HEK293T (cell line): ENCODE measurements around the gene CPSF4L.

Source experiments
- CTCF ChIA-PET: fragments of 350-600 bp; formaldehyde crosslinking; extraction: SDS; loops from one replicate; lab custom pipeline; 2021; ENCODE audit warnings: antibody characterized with exemption, inconsistent platforms; lab: Yijun Ruan, JAX
- POLR2A ChIA-PET: fragments of 350-600 bp; formaldehyde crosslinking; extraction: SDS; loops from one replicate; lab custom pipeline; 2020; ENCODE audit warnings: antibody characterized with exemption, inconsistent platforms; lab: Yijun Ruan, JAX
- DNase-seq: peaks from one replicate; pipeline ENCODE4 v3.0.0; 2012; ENCODE audit warnings: mixed read lengths; ENCODE audit errors: extremely low spot score
- ARNT ChIP-seq: fragments of 450-650 bp; IDR thresholded peaks from 2 replicates; pipeline ENCODE4 v1.6.1; 2017; ENCODE audit warnings: mild to moderate bottlenecking
- BHLHE40 ChIP-seq: fragments of 450-650 bp; IDR thresholded peaks from 2 replicates; pipeline ENCODE4 v1.6.1; 2016; ENCODE audit warnings: mild to moderate bottlenecking, moderate library complexity, borderline replicate concordance
- CTBP1 ChIP-seq: fragments of 450-650 bp; IDR thresholded peaks from 2 replicates; pipeline ENCODE4 v1.6.1; 2016; ENCODE audit warnings: borderline replicate concordance
- ELF4 ChIP-seq: fragments of 450-650 bp; IDR thresholded peaks from 2 replicates; pipeline ENCODE4 v1.6.1; 2017; ENCODE audit warnings: antibody characterized with exemption
- FOXA1 ChIP-seq: fragments of 450-650 bp; IDR thresholded peaks from 2 replicates; pipeline ENCODE4 v1.6.1; 2016; ENCODE audit warnings: mild to moderate bottlenecking
- FOXK2 ChIP-seq: fragments of 450-650 bp; IDR thresholded peaks from 2 replicates; pipeline ENCODE4 v1.6.1; 2016; ENCODE audit warnings: mild to moderate bottlenecking
- FOXM1 ChIP-seq: fragments of 450-650 bp; IDR thresholded peaks from 2 replicates; pipeline ENCODE4 v1.6.1; 2017; ENCODE audit warnings: mild to moderate bottlenecking, borderline replicate concordance
- HDGF ChIP-seq: fragments of 450-650 bp; IDR thresholded peaks from 2 replicates; pipeline ENCODE4 v1.6.1; 2017; ENCODE audit warnings: antibody characterized with exemption, borderline replicate concordance
- L3MBTL2 ChIP-seq: fragments of 450-650 bp; conservative IDR thresholded peaks from 2 replicates; pipeline ENCODE4 v1.6.1; 2016; ENCODE audit warnings: mild to moderate bottlenecking
- LEF1 ChIP-seq: fragments of 450-650 bp; IDR thresholded peaks from 2 replicates; pipeline ENCODE4 v1.6.1; 2017; ENCODE audit warnings: mild to moderate bottlenecking, borderline replicate concordance
- NFRKB ChIP-seq: fragments of 450-650 bp; IDR thresholded peaks from 2 replicates; pipeline ENCODE4 v1.6.1; 2016; ENCODE audit warnings: mild to moderate bottlenecking, moderate library complexity
- SP1 ChIP-seq: fragments of 450-650 bp; IDR thresholded peaks from 2 replicates; pipeline ENCODE4 v1.6.1; 2017
- SUZ12 ChIP-seq: fragments of 450-650 bp; IDR thresholded peaks from 2 replicates; pipeline ENCODE4 v1.6.1; 2016; ENCODE audit warnings: mild to moderate bottlenecking
- TARDBP ChIP-seq: fragments of 450-650 bp; IDR thresholded peaks from 2 replicates; pipeline ENCODE4 v1.6.1; 2016
- ZNF384 ChIP-seq: fragments of 450-650 bp; IDR thresholded peaks from 2 replicates; pipeline ENCODE4 v1.6.1; 2016
- TF ChIP-seq, protein P1 (sequence below): fragments of 450-650 bp; IDR thresholded peaks from 2 replicates; pipeline ENCODE4 v1.6.1; 2016

The CPSF4L gene

DNA sequence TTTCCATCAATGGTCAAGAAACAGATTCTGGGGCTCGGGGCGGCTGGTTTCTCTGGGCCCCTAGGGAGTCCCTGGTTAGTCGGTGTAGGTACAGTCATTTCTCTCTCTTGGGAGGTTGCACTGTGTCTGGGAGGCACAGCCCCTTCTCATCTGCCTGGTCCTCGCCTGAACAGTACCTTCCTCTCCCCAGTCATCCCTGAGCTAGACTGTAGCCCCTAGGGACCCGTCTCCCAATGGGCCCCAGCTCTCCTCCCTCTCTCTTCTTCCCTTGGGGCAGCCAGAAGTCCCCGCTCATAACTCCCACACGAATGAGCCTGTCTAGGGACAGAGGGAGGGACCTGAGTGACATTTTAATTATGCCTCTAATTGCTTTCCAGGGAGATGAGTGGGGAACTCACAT, 20.2 kb upstream of the CPSF4L start:
- no peak for DNase-seq
- TF ChIP-seq SUZ12 (no peak), SP1 (no peak), FOXK2 (no peak), ZNF384 (no peak), ARNT (no peak), FOXA1 (no peak)
- TF ChIP-seq, protein P1, sequence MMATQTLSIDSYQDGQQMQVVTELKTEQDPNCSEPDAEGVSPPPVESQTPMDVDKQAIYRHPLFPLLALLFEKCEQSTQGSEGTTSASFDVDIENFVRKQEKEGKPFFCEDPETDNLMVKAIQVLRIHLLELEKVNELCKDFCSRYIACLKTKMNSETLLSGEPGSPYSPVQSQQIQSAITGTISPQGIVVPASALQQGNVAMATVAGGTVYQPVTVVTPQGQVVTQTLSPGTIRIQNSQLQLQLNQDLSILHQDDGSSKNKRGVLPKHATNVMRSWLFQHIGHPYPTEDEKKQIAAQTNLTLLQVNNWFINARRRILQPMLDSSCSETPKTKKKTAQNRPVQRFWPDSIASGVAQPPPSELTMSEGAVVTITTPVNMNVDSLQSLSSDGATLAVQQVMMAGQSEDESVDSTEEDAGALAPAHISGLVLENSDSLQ, result peak; percentile 85
- CTCF ChIA-PET, result no interaction called here
- POLR2A ChIA-PET, result interaction anchor here (0.9 to 1.3 kb wide), 2 partner anchors 16 to 22 kb away, joined by 3 read pairs; no protein-coding TSS in a partner anchor

DNA sequence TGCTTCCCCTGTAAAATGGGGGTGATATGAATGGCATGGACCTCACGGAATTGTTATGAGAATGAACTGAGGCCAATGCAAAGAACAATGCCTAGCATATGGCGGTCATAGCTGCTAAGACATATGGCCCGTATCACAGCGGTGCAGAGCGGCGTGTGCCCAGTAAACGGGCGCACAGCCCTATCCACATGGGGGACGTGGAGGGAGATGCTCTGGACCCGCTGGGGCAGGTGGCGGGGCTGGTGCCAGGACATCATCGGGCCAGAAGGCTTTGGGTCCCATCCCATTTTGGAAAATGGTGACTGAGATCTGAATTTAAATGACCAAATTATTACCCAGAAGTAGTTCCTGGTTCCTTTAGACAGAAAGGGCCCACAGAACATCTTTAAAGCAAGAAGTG, 18.5 kb upstream of the CPSF4L start:
- POLR2A ChIA-PET, result no interaction called here
- no peak for TF ChIP-seq ZNF384
- TF ChIP-seq LEF1, result no peak
- TF ChIP-seq L3MBTL2, result no peak
- no peak for TF ChIP-seq CTBP1
- no peak for TF ChIP-seq SP1
- no peak for TF ChIP-seq ELF4
- TF ChIP-seq FOXK2, result no peak
- TF ChIP-seq HDGF, result no peak
- no peak for TF ChIP-seq FOXA1
- no peak for TF ChIP-seq SUZ12
- no peak for TF ChIP-seq ARNT
- no peak for TF ChIP-seq BHLHE40
- no peak for TF ChIP-seq FOXM1
- TF ChIP-seq TARDBP, result no peak
- TF ChIP-seq NFRKB, result no peak
- TF ChIP-seq, protein P1, result no peak
- no peak for DNase-seq
- CTCF ChIA-PET, result no interaction called here

DNA sequence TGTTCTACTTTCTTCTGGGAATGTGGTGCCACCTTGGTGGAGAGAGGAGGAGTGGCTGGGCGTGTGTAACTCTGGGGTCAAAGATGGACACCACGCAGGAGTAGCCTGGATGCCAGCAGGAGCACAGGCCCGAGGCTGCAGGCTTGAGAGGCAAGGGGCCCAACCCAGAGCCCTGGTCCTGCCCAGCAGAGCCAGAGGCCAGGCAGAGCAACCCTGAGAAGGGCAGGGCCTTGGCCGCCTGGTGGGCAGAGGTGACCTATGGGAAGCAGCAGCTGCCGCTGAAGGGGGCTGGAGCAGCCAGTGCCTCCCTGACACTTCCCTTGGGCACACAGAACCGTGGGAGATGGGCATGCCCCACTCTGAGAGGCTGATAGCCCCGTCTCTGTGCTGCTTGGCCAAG, 18.0 kb upstream of the CPSF4L start:
- ChIA-PET CTCF (no interaction called here), POLR2A (no interaction called here)
- no peak for DNase-seq
- TF ChIP-seq SP1, result no peak
- TF ChIP-seq LEF1, result no peak
- TF ChIP-seq HDGF, result no peak
- TF ChIP-seq FOXA1, result no peak
- no peak for TF ChIP-seq FOXM1
- no peak for TF ChIP-seq TARDBP
- TF ChIP-seq ARNT, result no peak
- TF ChIP-seq SUZ12, result no peak
- TF ChIP-seq, protein P1, result no peak
- TF ChIP-seq L3MBTL2, result no peak
- no peak for TF ChIP-seq ELF4
- TF ChIP-seq FOXK2, result no peak
- no peak for TF ChIP-seq CTBP1
- TF ChIP-seq BHLHE40, result no peak

DNA sequence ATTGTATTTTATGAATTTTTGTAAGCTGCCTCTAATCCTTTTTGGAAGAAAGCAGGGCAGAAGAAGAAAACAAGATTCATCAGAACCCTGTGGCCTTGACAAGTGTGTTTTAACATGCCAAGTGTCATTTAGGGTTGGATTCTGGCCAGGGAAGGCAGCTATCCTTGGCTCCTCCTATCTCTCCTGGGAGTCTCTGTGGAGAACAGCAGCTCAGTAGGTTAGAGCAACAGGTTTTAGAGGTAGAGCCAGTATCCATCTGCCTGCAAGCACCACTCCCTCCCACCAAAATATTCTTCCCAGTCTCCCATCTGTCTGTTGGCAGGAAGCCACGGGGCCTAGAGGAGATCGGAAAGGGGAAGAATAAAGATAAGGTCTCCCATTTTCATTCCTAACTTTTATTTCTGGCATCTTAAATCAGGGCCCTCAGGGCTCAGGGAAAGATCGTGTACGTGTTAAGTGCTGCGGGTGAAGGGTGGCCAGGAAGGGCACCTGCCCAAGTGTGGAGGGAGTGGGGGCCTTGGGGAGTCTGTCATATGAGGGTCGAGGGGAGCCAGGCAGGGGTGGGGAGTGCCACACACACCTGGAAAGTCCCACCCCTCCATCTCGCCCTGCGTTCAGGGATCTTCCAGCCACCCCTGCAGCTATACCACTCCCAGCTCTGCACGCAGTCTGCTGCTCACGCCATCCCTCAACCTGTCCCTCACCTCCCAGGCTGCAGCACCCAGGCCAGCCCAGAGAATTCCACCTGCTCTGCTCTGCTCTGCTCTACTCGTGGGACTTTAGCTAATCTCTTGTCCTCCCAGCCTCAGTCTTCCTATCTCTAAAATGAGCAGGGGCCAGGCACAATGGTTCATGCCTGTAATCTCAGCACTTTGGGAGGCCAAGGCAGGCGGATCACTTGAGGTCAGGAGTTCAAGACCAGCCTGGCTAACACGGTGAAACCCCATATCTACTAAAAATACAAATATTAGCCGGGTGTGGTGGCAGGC, 17.1 kb upstream of the CPSF4L start:
- ChIA-PET CTCF (interaction anchor here (1.0 kb wide), 1 partner anchor 28 kb away, joined by 3 read pairs; no protein-coding TSS in a partner anchor), POLR2A (interaction anchor here (1.0 to 1.2 kb wide), 2 partner anchors 32 to 47 kb away, joined by 3 to 4 read pairs; a partner anchor contains a TSS)
- no peak for TF ChIP-seq FOXM1
- TF ChIP-seq L3MBTL2, result no peak
- no peak for TF ChIP-seq FOXA1
- DNase-seq, result no peak

DNA sequence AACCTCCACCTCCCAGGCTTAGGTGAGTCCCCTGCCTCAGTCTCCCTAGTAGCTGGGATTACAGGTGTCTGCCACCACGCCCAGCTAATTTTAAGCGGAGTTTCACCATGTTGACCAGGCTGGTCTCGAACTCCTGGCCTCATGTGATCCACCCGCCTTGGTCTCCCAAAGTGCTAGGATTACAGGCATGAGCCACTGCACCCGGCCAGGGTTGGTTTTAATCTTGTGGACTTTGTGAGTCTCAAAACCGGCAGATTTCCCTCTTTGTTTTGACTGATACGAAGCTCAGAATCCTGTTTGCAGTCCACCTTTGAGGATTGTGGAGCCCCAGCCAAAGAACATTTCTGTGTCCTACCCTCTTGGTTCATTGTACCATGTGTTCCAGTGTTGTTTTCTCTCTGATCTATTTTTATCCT, 16.4 kb upstream of the CPSF4L start:
- no peak for DNase-seq
- ChIA-PET CTCF (interaction anchor here (1.0 kb wide), 1 partner anchor 28 kb away, joined by 3 read pairs; no protein-coding TSS in a partner anchor), POLR2A (interaction anchor here (1.2 kb wide), 1 partner anchor 33 kb away, joined by 4 read pairs; no protein-coding TSS in a partner anchor)
- TF ChIP-seq, protein P1, result no peak
- TF ChIP-seq BHLHE40 (no peak), FOXA1 (no peak), ZNF384 (no peak), FOXK2 (no peak), L3MBTL2 (no peak), SUZ12 (no peak), SP1 (no peak), ELF4 (no peak), FOXM1 (no peak), HDGF (no peak), ARNT (no peak), TARDBP (no peak), CTBP1 (no peak), NFRKB (no peak), LEF1 (no peak)

DNA sequence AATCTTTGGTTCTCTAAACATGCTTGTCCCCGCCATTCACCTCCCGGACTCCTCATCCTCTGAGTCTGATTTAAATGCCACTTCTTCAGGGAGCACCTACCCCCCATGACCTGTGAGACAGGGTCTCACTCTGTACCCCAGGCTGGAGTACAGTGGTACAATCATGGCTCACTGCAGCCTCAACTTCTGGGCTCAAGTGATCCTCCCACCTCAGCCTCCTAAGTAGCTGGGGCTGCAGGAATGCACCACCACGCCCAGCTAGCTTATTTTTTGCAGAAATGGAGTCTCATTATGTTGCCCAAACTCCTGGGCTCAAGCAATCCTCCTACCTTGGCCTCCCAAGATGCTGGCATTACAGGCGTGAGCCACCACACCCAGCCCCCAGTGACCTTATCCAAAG, 12.8 kb upstream of the CPSF4L start:
- CTCF ChIA-PET, result interaction anchor here (1.0 kb wide), 1 partner anchor 36 kb away, joined by 3 read pairs; no protein-coding TSS in a partner anchor
- POLR2A ChIA-PET, result no interaction called here
- DNase-seq, result no peak
- TF ChIP-seq CTBP1 (no peak), L3MBTL2 (no peak), LEF1 (no peak), HDGF (no peak), SUZ12 (no peak), FOXA1 (no peak), SP1 (no peak), ZNF384 (no peak), FOXM1 (no peak), NFRKB (no peak), TARDBP (no peak), ELF4 (no peak), FOXK2 (no peak), BHLHE40 (no peak), ARNT (no peak)
- TF ChIP-seq, protein P1, result no peak
